Neutrophil (primary cell): ENCODE measurements around the gene GLS.

Experiments
- H3K27ac ChIP-seq: fragments of 200-600 bp; sonication (generic); 2 replicates; pipeline ENCODE4 v1.5.1; 2016; ENCODE audit warnings: mild to moderate bottlenecking, moderate library complexity
- H3K27me3 ChIP-seq: fragments of 200-600 bp; sonication (generic); 2 replicates; pipeline ENCODE4 v1.6.0; 2016; ENCODE audit warnings: mild to moderate bottlenecking
- H3K36me3 ChIP-seq: fragments of 200-600 bp; sonication (generic); 2 replicates; pipeline ENCODE4 v1.5.1; 2017
- H3K4me1 ChIP-seq, 2 experiments: fragments of 200-600 bp in 1 of 2; sonication (generic) in 1 of 2; 1 replicate in 1 of 2; 2 replicates in 1 of 2; pipeline versions ENCODE4 v1.5.1 to v1.6.1; 2013 to 2016; ENCODE audit warnings: low read depth in 1 of 2, low read length in 1 of 2, mild to moderate bottlenecking in 1 of 2, moderate library complexity in 1 of 2; ENCODE audit not compliant: control insufficient read depth in 1 of 2, insufficient read depth in 1 of 2
- H3K4me3 ChIP-seq, 2 experiments: fragments of 200-600 bp in 1 of 2; sonication (generic) in 1 of 2; 1 replicate in 1 of 2; 2 replicates in 1 of 2; pipeline ENCODE4 v1.5.1; 2013 to 2016; ENCODE audit warnings: low read depth in 1 of 2, low read length in 1 of 2, mild to moderate bottlenecking in 1 of 2, moderate library complexity in 1 of 2
- H3K9me3 ChIP-seq: fragments of 200-600 bp; sonication (generic); 2 replicates; pipeline ENCODE4 v1.5.1; 2016
- TF ChIP-seq, protein P1 (sequence below): fragments of 200-600 bp; sonication (generic); IDR thresholded peaks from 2 replicates; pipeline ENCODE4 v1.5.1; 2016; ENCODE audit warnings: antibody characterized with exemption

GLS gene

DNA sequence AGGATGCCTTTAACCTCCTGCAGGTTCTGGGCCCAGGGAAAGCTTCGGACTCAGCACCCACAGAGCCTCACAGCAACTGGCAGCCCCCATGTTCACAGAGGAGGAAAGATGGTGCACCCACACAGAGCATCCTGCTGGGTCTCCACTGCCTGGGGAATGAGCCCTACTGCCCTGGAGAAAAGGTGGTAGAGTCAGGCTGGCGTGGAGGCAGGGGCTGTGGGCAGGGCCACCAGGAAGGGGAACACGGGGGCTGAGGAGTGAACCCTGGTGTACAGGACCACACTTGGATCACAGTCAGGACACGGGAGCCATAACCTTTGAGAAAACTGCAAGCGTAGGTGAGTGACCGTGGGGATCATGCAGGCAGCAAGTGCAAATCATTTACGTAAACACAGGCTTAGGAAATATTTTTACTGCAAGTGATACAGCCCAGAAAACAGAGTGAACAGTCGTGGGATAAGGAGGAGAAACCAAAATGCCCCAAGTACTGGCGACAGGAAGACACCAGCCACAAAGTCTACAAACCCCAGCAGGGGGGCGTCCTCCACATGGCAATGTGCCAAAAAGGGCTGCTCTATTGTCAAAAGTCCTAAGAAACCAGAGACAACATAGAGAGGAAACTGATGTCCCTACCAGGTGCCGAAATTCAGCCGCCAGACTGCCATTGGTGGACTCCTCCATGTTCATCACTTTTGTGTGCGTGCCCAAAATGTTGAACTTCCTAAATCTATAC, 105.8 kb downstream of the GLS start:
- Histone ChIP-seq H3K36me3 (peaks cover 100% of the 10 kb centered on the region), H3K4me3 (no peak overlapping the region), H3K27ac (no peak overlapping the region), H3K27me3 (no peaks in the 10 kb centered on the region), H3K4me1 (no peaks in the 10 kb centered on the region), H3K9me3 (no peaks in the 10 kb centered on the region)
- TF ChIP-seq, protein P1, sequence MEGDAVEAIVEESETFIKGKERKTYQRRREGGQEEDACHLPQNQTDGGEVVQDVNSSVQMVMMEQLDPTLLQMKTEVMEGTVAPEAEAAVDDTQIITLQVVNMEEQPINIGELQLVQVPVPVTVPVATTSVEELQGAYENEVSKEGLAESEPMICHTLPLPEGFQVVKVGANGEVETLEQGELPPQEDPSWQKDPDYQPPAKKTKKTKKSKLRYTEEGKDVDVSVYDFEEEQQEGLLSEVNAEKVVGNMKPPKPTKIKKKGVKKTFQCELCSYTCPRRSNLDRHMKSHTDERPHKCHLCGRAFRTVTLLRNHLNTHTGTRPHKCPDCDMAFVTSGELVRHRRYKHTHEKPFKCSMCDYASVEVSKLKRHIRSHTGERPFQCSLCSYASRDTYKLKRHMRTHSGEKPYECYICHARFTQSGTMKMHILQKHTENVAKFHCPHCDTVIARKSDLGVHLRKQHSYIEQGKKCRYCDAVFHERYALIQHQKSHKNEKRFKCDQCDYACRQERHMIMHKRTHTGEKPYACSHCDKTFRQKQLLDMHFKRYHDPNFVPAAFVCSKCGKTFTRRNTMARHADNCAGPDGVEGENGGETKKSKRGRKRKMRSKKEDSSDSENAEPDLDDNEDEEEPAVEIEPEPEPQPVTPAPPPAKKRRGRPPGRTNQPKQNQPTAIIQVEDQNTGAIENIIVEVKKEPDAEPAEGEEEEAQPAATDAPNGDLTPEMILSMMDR, result no peak

GRCh38 chr2:190987116-190987515, 106.5 kb downstream of the GLS start:
- TF ChIP-seq, protein P1, result no peak
- Histone ChIP-seq H3K9me3 (no peaks in the 10 kb centered on the region), H3K36me3 (peaks cover 100% of the 10 kb centered on the region), H3K4me3 (no peak overlapping the region), H3K4me1 (no peaks in the 10 kb centered on the region), H3K27ac (no peak overlapping the region), H3K27me3 (no peaks in the 10 kb centered on the region)

DNA sequence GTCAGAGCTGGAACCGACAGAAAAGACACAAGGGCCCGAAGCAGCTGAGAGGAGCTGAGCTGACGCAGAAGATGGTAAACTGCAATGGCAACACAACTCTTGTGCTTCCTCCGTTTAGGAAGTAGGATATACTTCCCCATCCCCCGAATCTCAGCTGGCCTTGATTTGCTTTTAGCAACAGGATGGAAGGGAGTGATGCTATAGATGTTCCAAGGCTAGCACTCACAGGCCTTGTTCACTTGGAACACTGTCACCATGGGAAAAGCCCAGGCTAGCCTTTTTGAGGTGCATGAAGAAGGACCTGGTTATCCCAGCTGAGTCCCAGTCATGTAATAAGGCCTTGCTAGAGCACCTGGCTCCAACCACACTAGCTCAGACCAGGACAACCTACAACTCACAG, 107.3 kb downstream of the GLS start:
- TF ChIP-seq, protein P1, result no peak
- no peak overlapping the region for H3K27ac ChIP-seq
- no peaks in the 10 kb centered on the region for H3K4me1 ChIP-seq
- no peaks in the 10 kb centered on the region for H3K9me3 ChIP-seq
- H3K36me3 ChIP-seq, result peaks cover 100% of the 10 kb centered on the region
- no peaks in the 10 kb centered on the region for H3K27me3 ChIP-seq
- no peak overlapping the region for H3K4me3 ChIP-seq

DNA sequence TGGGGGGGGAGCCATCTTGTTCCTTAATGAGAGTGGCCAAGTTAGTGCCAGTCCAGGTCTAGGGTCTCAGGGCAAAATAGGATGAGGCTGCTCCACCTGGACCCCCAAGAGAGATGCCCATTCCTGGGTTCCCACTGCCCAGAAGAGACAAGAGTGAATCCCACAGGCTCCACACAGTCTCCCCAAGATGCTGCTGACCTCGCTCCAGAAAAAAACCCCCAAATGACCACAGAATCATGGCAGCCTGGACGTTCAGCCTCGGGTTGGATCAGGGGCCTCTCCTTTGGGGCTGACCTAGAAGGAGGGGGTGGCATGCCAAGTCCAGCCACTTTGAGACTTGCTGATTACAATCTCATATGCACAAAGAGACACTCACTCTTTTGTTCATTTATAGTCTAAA, 108.3 kb downstream of the GLS start:
- TF ChIP-seq, protein P1, result no peak
- H3K27me3 ChIP-seq, result no peaks in the 10 kb centered on the region
- H3K9me3 ChIP-seq, result no peaks in the 10 kb centered on the region
- peaks cover 100% of the 10 kb centered on the region for H3K36me3 ChIP-seq
- H3K4me1 ChIP-seq, result no peaks in the 10 kb centered on the region
- no peak overlapping the region for H3K4me3 ChIP-seq
- no peak overlapping the region for H3K27ac ChIP-seq

DNA sequence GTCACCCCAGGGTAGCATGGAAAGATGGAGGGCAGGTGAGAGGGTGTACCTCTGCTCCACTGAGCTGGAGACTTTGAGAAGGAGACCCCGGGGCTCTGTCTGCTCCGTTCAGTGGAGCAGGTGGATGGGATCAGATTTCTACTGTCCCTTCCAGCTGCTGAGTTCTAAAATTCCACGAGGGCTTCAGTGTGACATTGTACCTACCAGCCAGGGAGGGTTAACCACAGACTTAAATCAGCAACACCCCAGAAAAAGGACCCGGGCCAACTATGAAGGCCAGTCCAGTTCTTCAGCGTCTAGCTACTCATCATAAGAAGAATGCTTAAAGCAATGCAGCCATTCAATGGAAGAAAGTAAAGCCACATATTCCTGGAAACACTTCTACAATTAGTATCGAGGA, 109.5 kb downstream of the GLS start:
- TF ChIP-seq, protein P1, result no peak
- no peak overlapping the region for H3K4me3 ChIP-seq
- peaks cover 100% of the 10 kb centered on the region for H3K36me3 ChIP-seq
- no peaks in the 10 kb centered on the region for H3K9me3 ChIP-seq
- no peaks in the 10 kb centered on the region for H3K4me1 ChIP-seq
- H3K27ac ChIP-seq, result no peak overlapping the region
- no peaks in the 10 kb centered on the region for H3K27me3 ChIP-seq
